ENCODE data around the gene ACOXL. TPM values are rescaled to one million over a fixed set of nuclear protein-coding genes. Genes with fewer than 3 reads are reported as not detected.

The ACOXL gene
- total RNA-seq, 4 donors from 2014 or later = 0.55 to 5.2 (median 1.1) TPM; not detected in 1

DNA sequence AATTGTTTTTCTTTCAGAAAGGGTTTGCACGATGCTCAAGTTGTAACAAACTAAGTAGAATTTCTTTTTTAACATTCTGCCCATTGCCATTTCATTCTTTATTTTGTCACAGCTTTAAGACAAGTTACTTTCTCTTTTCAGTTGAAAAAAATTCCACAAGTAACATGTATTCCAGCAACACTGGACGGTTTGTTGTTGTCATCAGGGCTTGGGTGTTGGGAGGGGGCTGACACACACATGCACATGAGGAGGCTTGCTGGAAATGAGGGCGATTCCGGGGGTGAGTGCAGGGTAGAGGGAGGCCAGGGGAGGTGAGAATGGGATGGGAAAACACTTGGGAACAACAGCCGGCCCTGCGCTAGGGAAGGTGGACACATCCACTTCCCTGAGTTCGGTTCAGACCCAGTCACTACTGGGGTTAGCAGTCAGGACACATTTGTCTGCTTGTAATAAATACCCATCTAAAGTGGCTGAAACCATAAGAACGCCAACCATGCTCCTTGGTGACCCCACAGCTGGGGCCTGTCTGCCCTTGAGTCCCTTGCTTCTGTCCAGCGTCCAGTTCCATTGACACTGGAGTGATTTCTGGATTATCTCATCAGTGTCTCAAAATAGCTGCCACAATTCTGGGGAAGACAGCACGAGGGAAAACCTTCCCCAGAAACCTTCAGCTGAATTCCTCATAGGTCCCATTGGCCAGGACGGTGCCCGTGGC is 246.5 kb downstream of the ACOXL start:
- intact Hi-C loops (cut with DNase I; ENCODE audit: low total_unique reads) (no loop called here), in situ Hi-C loops (cut with MboI; ENCODE audit: low pct_ligation_motif_present in 1 of 4, low pct_unique_long_range_greater_than_20kb in 1 of 4, low sequenced_read_pairs in 3 of 4) (no loop called here)
- Histone ChIP-seq H3K9me3 (no peaks in the 10 kb centered on the region), H3K36me3 (no peaks in the 10 kb centered on the region), H3K4me3 (no peak overlapping the region), H3K27ac (no peak overlapping the region), H3K27me3 (no peaks in the 10 kb centered on the region), H3K4me1 (no peaks in the 10 kb centered on the region)
- no peak for DNase-seq
- TF ChIP-seq POLR2A (IDR thresholded peaks at IDR 0.05) = no peak
- no peak for TF ChIP-seq EP300 (IDR thresholded peaks at IDR 0.05; ENCODE audit: low read depth)
- TF ChIP-seq, protein P1, sequence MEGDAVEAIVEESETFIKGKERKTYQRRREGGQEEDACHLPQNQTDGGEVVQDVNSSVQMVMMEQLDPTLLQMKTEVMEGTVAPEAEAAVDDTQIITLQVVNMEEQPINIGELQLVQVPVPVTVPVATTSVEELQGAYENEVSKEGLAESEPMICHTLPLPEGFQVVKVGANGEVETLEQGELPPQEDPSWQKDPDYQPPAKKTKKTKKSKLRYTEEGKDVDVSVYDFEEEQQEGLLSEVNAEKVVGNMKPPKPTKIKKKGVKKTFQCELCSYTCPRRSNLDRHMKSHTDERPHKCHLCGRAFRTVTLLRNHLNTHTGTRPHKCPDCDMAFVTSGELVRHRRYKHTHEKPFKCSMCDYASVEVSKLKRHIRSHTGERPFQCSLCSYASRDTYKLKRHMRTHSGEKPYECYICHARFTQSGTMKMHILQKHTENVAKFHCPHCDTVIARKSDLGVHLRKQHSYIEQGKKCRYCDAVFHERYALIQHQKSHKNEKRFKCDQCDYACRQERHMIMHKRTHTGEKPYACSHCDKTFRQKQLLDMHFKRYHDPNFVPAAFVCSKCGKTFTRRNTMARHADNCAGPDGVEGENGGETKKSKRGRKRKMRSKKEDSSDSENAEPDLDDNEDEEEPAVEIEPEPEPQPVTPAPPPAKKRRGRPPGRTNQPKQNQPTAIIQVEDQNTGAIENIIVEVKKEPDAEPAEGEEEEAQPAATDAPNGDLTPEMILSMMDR (IDR thresholded peaks at IDR 0.05) = no peak
- no peak for TF ChIP-seq POLR2AphosphoS5 (IDR thresholded peaks at IDR 0.05)
- 64 to 79% methylated on average over 5 to 12 of the region's 12 CpGs for WGBS, 2 donors (ENCODE audit: low coverage in 1 of 2)

DNA sequence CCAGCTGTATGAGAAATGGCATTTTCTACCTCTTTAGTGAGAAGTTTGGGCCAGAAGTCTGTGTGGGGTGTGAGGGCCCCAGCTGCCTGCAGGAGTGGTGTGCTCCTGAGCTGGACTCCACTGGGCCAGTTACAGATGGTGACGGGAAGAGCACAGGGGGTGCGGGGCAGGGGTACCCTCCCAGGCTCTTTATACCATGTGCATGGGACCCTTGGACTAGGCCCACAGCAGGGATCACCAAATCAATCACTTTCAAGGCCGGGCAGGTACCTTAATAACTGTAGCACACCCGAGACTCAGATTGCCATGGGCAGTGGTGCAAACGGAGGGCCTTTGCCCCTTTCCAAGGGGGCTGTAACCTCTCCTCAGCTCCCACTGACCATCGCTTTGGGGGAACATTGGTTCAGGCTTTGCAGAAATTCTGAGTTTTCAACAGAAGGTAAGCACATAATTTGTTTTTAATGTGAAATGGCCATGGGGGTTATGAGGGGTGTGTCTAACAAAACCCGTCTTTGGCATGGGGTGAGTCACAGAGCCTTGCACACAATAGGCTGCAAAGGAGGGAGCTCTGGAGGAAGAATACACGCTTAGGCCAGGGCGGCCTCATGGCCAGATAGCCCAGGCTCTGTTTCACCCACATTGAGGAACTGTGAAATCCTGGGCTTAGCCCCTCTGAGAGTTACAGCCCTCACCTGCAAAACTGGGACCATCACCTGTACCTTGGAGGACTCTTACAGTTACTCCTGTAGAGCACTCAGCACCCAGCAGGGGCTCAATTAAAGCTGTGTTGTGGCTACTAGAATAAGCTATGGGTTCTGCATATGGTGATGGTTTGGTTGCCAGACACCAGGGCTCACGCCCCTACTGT is 247.3 kb downstream of the ACOXL start:
- WGBS, 2 donors (ENCODE audit: low coverage in 1 of 2) = 88 to 100% methylated on average over 1 to 10 of the region's 10 CpGs
- Histone ChIP-seq H3K36me3 (no peaks in the 10 kb centered on the region), H3K9me3 (no peaks in the 10 kb centered on the region), H3K27me3 (no peaks in the 10 kb centered on the region), H3K4me3 (no peak overlapping the region), H3K27ac (no peak overlapping the region), H3K4me1 (peaks cover 0 to 5% (median 0%) of the 10 kb centered on the region in 4 donors)
- in situ Hi-C loops (cut with MboI; ENCODE audit: low pct_ligation_motif_present in 1 of 4, low pct_unique_long_range_greater_than_20kb in 1 of 4, low sequenced_read_pairs in 3 of 4) = no loop called here
- TF ChIP-seq POLR2AphosphoS5 (IDR thresholded peaks at IDR 0.05) (no peak), EP300 (IDR thresholded peaks at IDR 0.05; ENCODE audit: low read depth) (no peak), POLR2A (IDR thresholded peaks at IDR 0.05) (no peak)
- TF ChIP-seq, protein P1 (IDR thresholded peaks at IDR 0.05) = no peak
- DNase-seq = no peak
- intact Hi-C loops (cut with DNase I; ENCODE audit: low total_unique reads) = no loop called here

DNA sequence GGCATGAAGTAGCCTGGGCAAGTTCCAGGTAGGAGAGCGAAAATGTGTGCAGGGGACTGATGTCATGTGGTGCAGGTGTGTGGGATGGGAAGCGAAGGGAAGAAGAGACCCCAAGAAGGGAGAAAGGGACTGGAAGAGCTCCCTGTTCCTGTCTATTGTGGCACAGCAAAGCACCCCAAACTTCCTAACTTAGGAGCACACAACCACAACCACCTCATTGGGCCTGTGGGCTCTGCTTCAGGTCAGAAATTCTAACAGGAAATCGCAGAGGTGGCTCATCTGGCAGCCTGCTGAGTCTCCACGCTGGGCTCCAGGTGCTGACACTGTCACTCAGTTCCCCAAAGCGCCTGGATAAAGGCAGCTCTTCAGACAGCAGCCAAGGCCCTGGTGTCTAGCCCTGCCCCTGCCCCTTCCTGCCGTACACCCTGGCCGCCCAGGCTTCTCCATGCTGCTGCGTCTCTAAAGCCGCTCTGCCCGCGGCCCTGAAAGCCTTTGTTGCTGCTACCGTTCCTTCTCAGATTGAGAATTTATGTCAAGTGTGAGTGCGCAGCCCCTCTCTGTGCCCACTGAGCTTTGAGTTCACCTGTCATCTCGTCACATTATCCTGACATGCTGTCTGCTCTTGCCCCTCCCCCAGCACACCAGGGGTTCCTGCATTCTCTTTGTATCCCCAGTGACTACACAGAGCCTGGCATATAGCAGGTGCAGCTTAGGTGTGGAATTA is 248.1 kb downstream of the ACOXL start:
- 85 to 92% methylated on average over 5 to 14 of the region's 14 CpGs for WGBS, 2 donors (ENCODE audit: low coverage in 1 of 2)
- no peak overlapping the region for H3K4me3 ChIP-seq
- peaks cover 0 to 12% (median 0%) of the 10 kb centered on the region in 4 donors for H3K4me1 ChIP-seq
- no peaks in the 10 kb centered on the region for H3K9me3 ChIP-seq
- H3K36me3 ChIP-seq = no peaks in the 10 kb centered on the region
- in situ Hi-C loops (cut with MboI; ENCODE audit: low pct_ligation_motif_present in 1 of 4, low pct_unique_long_range_greater_than_20kb in 1 of 4, low sequenced_read_pairs in 3 of 4) (no loop called here), intact Hi-C loops (cut with DNase I; ENCODE audit: low total_unique reads) (no loop called here)
- H3K27me3 ChIP-seq = no peaks in the 10 kb centered on the region
- no peak overlapping the region for H3K27ac ChIP-seq
- DNase-seq = no peak
- no peak for TF ChIP-seq POLR2AphosphoS5 (IDR thresholded peaks at IDR 0.05)
- TF ChIP-seq POLR2A (IDR thresholded peaks at IDR 0.05) = no peak
- no peak for TF ChIP-seq EP300 (IDR thresholded peaks at IDR 0.05; ENCODE audit: low read depth)
- TF ChIP-seq, protein P1 (IDR thresholded peaks at IDR 0.05) = no peak

DNA sequence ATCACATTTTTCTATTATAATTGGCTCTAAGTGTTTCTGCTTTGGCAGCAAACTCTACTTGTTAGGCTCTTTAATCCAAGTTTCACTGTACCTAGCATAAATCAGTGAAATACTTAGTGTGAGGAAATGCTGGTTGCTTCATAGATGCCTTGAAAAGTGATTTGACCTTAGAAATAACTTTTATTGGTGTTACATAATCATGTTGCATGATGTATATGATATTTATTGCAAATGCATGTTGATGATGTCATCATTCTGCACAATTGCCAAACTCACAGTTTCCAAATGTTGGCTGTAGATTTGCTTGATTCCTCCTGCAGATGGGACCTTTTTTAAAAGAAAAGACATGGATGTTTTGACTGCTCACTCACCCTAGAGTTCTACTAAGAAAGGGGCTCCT is 250.8 kb downstream of the ACOXL start:
- no peak for TF ChIP-seq POLR2AphosphoS5 (IDR thresholded peaks at IDR 0.05)
- TF ChIP-seq POLR2A (IDR thresholded peaks at IDR 0.05) = no peak
- TF ChIP-seq, protein P1 (IDR thresholded peaks at IDR 0.05) = no peak
- TF ChIP-seq EP300 (IDR thresholded peaks at IDR 0.05; ENCODE audit: low read depth) = no peak
- no peak overlapping the region for H3K27ac ChIP-seq
- in situ Hi-C loops (cut with MboI; ENCODE audit: low pct_ligation_motif_present in 1 of 4, low pct_unique_long_range_greater_than_20kb in 1 of 4, low sequenced_read_pairs in 3 of 4) (no loop called here), intact Hi-C loops (cut with DNase I; ENCODE audit: low total_unique reads) (no loop called here)
- H3K9me3 ChIP-seq = no peaks in the 10 kb centered on the region
- no peaks in the 10 kb centered on the region for H3K36me3 ChIP-seq
- H3K27me3 ChIP-seq = no peaks in the 10 kb centered on the region
- H3K4me1 ChIP-seq = peaks cover 0 to 13% (median 0%) of the 10 kb centered on the region in 4 donors
- DNase-seq = no peak
- H3K4me3 ChIP-seq = no peak overlapping the region

Measured in transverse colon (tissue), 4 donors.